HG03575 (cell line): ENCODE results near the gene PDZK1.
"Not testable (repeated sequence)": the region's sequence is repeated elsewhere in the genome, so short reads cannot be mapped to it uniquely, and the experiment has no call there.

Source experiments
- ATAC-seq: cut with Tn5 transposase; IDR thresholded peaks from one replicate; pipeline ENCODE4 v1.9.1; 2021; ENCODE audit not compliant: unreplicated experiment, insufficient number of reproducible peaks, low FRiP score; ENCODE audit errors: extremely low read depth

The PDZK1 gene

DNA sequence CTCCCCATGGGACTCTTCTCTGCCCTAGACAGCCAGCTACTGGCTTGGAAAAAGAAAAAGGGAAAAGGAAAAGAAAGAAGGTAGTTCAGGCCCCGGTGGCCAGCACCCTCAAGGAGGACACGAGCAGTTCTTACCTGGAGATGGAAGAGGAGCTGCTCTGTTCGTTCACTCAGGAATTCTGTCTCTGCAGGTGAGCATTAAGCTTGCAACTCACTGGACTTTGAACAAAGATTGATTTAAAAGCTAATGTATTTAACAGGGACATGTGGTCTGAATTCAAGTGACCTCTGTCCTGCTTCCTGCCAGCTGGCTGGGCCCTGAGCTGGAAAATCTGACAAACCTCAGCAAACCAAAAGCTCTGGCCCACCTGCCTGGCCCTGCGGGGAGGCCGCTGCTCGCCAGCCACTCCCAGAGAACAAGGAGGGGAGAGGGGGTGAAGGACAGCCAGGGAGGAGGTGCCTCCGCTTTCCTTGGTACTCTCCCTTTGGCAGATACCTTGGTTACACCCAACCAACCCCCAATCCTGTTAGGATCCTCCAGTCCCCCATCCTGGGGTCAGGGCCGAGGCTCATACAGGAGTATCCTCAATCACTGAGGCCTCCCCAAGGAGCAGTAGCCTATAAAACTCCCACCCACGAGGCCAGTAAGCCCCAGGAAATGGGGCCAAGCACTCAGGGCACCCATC lies at the start of gene PDZK1:
Gene PDZK1, minus strand, starts transcription at position 186 of the 685 bp plus-strand sequence. CDS start 19,347 bp downstream, outside the sequence.
- ATAC-seq, result no peak

DNA sequence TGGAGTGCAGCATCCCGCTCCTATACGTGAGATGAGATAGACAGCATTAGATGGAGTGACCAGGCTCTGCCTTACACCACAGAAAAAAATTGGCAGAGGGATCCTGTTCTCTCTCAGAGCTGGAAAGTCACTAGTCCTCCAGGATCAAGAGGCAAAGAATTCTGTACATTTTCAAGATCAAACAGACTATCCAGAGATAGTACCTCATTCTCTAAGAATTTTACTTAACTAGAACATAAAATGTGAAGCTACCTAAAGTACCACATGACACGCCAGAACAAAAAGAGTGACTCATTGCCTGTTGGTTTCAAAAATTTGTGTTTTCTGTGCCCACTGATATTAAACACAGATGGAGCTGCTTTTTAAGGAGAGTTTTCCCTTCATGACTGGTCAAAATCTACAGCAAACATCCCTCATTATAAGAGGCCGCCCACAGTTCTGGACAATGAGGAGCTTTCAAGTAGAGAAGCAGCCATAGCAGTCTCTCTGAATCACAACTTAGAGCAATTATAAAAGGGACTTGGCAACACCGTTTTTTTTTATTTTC lies 44.4 kb upstream of the PDZK1 start:
- no peak for ATAC-seq

DNA sequence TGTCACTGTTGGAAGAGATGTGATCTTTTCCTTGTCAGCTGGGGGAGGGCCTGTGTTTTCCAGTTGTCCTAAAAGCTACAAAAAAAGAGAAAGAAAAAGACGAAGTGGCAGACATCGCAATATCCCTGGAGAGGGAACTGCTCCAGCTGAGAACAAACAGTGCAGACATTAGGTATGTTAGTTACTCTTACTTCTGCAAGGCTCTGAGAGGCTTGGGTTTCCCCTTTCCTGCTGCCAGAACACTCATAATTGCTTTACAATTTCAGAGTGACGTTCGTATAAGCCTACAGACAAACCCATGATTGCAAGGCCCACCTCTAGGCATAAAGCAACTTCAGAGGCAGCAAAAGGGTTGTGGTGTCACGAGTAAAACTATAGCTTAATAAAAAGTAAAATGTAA lies 43.3 kb upstream of the PDZK1 start:
- no peak for ATAC-seq

DNA sequence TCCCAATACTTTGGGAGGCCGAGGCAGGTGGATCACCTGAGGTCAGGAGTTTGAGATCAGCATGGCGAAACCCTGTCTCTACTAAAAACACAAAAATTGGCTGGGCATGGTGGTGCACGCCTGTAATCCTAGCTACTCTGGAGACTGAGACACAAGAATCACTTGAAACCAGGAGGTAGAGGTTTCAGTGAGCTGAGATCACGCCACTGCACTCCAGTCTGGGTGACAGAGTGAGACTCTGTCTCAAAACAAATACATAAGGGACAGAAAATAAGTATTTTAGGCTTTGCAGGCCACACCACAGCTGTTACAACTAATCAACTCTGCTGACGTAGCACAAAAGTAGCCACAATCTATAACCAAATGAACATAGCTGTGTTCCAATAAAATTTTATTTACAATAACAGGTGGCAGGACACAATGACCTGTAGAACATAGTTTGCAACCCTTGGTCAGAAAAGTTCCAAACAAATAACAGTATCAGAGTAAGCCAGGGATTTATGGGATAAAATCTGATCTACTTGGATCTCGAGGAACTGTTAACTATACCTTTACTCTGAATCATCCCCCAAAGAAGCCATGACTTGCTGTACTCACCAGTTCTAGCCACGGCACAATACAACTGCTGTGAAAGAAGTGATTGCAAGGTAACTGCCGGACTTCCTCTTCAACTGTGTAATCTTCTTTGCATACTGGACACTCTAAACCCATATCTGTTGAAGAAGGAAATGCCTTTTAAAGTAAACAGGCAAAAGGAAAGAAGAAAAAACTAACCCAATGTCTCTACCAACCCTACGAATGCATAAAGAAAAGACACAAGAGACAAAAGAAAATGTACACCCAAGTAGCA lies 40.5 kb upstream of the PDZK1 start:
- ATAC-seq, result no peak

DNA sequence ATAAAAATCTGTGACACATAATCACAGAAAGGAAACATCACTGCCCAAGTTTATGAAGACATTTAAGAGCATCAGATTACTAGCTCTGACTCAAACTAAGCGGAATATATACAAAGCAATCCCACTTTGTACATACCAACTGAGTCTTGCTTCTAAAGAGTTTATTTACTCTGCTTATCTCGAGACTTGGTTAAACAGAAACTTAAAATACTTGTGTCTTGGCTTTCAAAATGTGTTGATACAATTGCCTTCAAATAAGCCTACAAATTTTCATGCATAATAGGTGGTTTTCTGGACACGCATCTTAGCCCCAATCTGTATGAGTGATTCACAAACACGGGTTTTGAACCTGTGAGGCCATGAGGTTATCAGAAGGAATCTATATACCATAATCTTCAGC lies 33.1 kb upstream of the PDZK1 start:
- no peak for ATAC-seq

DNA sequence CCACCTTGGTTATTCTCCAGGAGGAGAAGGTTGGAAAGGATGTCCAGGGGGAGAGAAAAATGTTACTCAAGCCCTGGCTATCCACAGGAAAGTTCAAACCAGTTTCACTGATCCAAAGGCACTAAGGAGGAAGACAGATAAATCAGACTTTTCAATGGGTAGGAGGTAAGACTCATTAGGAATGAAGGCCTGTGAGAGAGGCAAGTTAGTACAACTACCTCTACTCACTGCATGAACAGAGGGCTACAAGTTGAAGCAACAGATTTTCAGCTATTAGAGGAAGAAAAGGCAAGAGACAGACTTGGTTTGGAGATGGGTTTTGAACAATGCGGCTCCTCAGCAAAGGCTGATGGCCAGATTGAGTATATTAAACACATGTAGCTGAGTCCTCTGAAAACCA lies 29.0 kb upstream of the PDZK1 start:
- ATAC-seq, result no peak

DNA sequence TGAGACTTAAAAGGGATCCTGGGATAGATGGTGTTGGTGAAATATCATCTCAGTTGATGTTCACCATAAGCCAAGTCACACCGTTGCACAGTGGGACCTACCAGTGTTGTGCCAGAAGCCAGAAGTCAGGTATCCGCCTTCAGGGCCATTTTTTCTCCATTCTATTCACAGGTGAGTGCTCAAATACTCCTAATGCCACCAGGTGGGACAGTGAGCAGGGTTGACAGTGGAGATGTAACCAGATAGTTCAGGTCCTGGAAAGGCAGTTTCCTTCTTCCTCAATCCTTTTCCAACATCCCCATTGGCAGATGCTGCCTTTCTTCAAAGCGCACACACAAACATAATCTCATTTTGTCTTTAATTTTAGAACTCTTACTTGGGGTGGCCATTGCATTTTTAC lies 23.7 kb upstream of the PDZK1 start:
- ATAC-seq, result no peak

DNA sequence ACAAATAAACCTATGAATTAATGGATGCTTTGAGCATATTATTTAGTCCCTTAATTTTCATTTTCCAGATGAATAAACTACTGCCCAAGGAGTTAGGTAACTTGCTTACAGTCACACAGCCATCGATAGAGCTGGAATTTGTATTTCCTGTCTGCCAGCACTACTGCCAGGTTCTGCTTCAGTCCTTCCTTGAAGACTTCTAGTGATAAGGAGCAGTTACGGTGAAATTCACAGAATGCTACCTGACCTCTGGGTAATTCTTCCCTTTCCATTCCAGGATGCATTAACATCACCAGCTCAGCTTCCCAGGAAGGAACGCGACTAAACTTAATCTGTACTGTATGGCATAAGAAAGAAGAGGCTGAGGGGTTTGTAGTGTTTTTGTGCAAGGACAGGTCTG lies 23.3 kb upstream of the PDZK1 start:
- no peak for ATAC-seq

DNA sequence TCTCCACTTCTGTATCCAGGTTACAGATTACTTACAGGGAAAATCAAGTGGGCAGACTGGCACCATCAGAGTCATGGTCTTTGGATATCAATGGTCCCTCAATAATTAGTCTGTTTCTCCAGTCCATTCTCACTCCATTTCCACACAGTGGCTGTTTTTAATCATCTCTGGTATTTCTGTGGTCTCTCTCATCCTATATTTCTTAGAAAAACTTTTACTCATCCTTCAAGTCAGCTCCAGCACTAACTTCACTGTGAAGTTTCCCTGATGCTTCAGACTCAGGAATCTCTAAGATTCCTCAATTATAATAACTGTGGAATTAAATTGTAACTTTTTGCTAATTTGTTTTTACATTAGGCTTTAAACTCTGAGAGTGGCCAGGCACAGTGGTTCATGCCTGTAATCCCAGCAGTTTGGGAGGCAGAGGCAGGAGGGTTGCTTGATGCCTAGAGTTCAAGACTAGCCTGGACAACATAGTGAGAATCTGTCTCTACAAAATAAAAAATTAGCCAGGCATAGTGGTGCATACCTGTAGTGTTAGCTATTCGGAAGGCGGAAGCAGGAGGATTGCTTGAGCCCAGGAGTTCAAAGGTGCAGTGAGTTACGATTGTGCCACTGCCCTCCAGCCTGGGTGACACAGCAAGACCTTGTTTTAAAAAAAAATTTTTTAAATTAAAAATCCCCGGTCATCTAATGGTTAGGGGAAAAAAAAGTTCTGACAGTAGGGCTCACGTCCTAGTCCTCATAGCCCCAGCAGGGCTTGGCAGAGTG lies 22.7 kb upstream of the PDZK1 start:
- ATAC-seq, result no peak

DNA sequence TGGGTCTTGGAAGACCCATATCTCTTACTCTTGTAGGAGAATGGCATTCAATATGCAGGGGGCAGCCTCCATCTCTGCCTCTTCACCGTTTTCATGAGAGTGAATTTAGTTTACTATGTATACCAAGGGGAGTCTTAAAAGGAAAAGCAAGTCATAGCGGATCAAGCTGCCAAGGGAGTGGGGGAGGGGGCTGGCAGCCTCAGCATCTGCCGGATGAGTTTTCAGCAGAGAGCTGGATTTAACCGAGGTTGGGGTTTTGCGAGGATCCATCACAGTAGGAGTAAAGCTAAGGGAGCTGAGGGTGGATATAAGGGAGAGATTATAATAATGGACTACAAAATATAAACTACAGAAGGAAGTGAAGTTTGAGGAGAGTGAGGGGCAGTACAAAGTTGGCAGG lies 22.0 kb upstream of the PDZK1 start:
- no peak for ATAC-seq

DNA sequence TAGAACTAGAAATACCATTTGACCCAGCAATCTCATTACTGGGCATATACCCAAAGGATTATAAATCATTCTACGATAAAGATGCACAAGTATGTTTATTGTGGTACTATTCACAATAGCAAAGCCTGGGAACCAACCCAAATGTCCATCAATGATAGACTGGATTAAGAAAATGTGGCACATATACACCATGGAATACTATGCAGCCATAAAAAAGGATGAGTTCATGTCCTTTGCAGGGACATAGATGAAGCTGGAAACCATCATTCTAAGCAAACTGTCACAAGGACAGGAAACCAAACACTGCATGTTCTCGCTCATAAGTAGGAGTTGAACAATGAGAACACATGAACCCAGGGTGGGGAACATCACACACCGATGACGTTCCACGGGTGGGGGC lies 19.0 kb upstream of the PDZK1 start:
- not testable (repeated sequence) for ATAC-seq

DNA sequence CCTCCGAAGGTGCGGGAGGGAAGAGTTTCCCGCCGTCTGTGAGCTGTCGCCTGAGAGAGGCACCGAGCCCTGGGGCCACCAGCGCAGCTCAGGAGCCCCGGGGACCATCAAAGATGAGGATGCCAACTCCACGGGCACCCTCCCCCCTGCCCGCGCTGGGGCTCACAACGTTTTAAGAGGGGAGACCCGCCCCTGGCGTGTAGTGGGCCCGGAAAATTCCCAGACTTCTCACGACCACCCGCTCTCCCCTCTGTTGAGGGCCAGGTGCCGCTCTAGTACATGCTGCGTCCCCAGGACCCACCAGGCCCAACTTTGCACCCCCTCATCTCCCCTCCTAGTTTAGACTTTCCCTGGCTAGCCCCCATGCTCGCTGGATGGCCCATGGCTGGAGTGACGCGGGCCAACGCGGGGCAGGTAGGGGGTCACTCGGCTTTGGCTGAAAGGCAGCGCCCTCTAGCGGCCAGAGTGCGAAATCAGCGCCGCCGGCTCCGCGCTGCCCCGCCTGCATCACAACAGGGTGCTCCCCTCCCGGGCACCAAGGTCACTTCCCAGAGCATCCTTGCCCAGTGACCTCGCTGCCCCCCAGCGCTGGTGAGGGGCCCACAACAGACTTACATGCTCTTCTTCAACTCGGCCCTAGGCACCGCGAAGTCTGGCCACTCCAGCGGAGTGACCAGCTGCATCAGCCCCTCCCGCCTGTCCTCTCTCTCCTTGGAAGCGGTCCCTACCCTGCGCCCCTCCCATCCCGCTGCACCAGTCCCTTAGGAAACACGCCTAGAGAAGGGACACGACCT lies 13.9 kb upstream of the PDZK1 start:
- no peak for ATAC-seq

DNA sequence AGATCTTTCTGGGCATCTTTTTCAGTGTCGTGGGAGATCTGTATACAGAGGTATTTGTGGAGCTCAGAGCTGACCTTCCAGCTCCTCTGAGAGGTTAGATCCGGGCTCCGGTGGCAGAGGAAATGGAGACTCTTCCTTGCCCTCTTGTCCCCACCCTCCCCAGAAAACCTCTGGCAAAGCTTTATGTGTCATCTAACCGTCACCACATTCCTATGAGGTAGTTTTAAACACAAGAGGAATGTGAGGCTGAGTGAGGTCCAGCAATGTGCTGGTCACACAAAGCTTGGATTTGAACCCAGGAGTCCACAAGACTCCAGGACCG lies 13.3 kb upstream of the PDZK1 start:
- no peak for ATAC-seq

DNA sequence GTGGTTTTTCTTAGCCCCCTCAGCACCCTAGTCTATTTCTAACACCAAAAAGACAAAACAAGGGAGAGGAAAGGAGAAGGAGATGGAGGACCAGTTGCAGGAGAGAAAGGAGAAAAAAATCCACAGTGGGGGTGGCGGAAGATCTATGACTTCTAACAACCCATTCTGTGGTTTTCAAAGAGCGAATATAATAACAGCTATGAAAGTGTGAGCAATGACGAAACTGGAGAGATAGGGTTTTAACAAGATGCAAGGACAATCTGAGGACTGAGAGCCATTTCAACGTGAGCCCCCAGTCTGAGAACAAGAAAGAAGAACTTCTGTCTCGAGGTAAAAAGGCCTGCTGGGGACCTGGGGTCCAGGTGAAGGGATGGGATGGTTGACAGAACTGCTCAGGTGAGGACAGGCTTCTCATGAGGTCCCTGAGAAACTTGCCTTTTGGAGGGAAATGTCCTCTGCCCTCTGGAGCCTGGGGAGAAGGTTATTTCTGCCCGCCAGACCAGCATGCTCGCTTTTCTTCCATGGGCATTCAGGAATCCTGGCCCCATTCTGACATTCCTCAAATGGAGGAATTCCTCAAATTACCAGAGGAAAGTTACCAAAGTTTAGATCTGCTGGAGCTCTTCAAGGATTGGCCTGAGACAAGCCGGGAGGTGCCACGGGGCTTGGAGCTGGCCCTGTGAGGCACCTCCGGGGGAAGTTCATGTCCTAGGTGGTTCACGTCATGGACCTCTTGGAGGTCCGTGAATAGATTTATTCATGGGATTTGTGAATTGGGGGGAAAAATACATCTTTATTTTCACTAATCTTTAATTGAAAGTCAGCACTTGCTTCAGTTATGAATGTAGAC lies 12.3 kb upstream of the PDZK1 start, which contains the start of gene CD160:
Gene CD160, plus strand, starts transcription at position 270 of the 850 bp plus-strand sequence. CDS start 8,829 bp downstream, outside the sequence.
- no peak for ATAC-seq

DNA sequence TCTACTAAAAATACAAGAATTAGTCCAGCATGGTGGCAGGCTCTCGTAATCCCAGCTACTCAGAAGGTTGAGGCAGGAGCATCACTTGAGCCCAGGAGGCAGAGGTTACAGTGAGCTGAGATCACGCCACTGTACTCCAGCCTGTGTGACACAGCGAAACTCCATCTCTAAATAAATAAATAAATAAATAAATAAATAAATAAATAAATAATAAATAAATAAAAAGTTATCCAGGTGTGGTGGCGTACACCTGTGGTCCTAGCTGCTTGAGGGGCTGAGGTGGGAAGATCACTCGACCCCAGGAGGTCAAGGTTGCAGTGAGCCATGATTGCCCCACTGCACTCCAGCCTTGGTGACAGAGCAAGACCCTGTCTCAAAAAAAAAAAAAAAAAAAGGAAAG lies 11.3 kb upstream of the PDZK1 start:
- ATAC-seq, result not testable (repeated sequence)

DNA sequence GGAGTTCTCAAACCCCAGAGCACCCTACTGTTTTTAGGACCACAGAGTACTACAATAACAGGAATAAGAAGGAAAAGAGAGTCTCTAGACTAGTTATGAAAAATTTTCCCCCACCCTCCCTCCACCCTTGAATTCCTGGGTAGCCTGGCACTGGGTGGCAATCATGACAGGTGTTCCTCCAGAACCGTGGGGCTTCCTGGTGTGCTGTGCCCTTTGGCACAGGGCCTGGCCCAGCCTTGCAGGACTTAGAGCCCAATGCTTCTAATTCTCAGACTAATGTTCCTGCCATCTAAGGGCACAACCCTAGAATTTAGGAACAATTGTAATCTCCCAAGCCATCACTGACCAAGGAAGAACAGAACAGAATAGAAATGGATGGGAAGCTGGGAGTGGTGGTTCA lies 10.7 kb upstream of the PDZK1 start:
- no peak for ATAC-seq

DNA sequence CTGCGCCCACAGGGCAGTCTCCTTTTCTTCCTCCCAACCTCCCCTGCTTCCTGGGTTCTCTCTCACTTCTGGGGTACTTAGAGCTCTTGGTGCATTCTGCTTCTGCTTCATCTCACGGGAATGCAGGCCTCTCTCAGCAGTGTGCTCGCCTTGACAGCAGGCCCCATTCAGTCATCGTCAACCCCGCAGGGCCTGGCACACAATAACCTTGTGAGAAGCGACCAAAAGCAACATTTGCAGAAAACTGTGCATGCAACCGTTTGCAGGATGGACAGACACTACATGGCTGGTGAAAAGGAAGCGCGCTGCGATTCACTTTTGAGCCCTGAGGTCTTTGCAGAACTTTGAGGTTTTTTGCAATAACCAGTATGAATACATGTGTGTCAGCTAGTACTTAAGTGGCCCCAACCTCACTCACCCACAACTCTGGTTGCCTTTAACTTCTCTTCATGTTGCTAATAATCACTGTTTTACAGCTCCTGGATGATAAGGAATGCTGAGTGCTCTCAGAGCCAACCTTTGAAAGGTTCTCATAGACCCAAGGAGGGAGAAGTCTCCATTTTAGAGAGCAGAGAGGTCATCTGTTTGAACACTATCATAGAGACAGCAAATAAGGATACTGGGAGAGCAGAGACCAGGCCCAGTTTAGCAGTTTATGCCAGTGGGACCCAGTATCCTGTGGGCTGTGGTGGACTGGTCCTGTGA lies 9.6 kb upstream of the PDZK1 start:
- no peak for ATAC-seq
